Stimulated activated CD4-positive, alpha-beta T cell treated with anti-CD3 and anti-CD28 coated beads, Interleukin-4, amount 100 ng/mL, for 48 hours (primary cell): Measurements from ENCODE around the gene UMODL1.
"Not testable (repeated sequence)": the region's sequence is repeated elsewhere in the genome, so short reads cannot be mapped to it uniquely, and the experiment has no call there.

Experiments
- DNase-seq, 2 donors: peaks; one replicate each; pipeline ENCODE4 v3.0.0-alpha.2; 2020; ENCODE audit warnings: low read depth in 2 of 2

UMODL1 gene

GRCh38 chr21:42112857-42113256, 41.7 kb downstream of the UMODL1 start:
- DNase-seq: no peak

- DNase-seq: no peak
Measured at GRCh38 chr21:42113926-42114409, 42.9 kb downstream of the UMODL1 start.

GRCh38 chr21:42114646-42115045, 43.5 kb downstream of the UMODL1 start:
- DNase-seq: no peak

- DNase-seq: no peak
Measured at GRCh38 chr21:42115136-42115683, 44.1 kb downstream of the UMODL1 start.

GRCh38 chr21:42116551-42116950, 45.4 kb downstream of the UMODL1 start:
- not testable (repeated sequence) for DNase-seq

GRCh38 chr21:42117229-42117966, 46.3 kb downstream of the UMODL1 start:
- peak; percentile 58 to 74 for DNase-seq

- no peak for DNase-seq
Measured at GRCh38 chr21:42117967-42118780, 47.1 kb downstream of the UMODL1 start.

GRCh38 chr21:42118901-42119300, 47.8 kb downstream of the UMODL1 start:
- no peak for DNase-seq

- no peak for DNase-seq
Measured at GRCh38 chr21:42120101-42120902, 49.2 kb downstream of the UMODL1 start.

- DNase-seq: no peak
Measured at GRCh38 chr21:42120903-42121535, 49.9 kb downstream of the UMODL1 start.

GRCh38 chr21:42121794-42122193, 50.7 kb downstream of the UMODL1 start:
- DNase-seq: no peak

- DNase-seq: no peak
Measured at GRCh38 chr21:42122398-42122797, 51.3 kb downstream of the UMODL1 start.

- DNase-seq: no peak
Measured at GRCh38 chr21:42122808-42123207, 51.7 kb downstream of the UMODL1 start.

- DNase-seq: no peak
Measured at GRCh38 chr21:42123219-42123908, 52.2 kb downstream of the UMODL1 start.

GRCh38 chr21:42124081-42124480, 53.0 kb downstream of the UMODL1 start:
- DNase-seq: no peak

GRCh38 chr21:42124826-42125570, 53.9 kb downstream of the UMODL1 start:
- no peak for DNase-seq

- DNase-seq: no peak
Measured at GRCh38 chr21:42125571-42126544, 54.7 kb downstream of the UMODL1 start.
